ENCODE data around the gene WBP1L.

WBP1L gene

DNA sequence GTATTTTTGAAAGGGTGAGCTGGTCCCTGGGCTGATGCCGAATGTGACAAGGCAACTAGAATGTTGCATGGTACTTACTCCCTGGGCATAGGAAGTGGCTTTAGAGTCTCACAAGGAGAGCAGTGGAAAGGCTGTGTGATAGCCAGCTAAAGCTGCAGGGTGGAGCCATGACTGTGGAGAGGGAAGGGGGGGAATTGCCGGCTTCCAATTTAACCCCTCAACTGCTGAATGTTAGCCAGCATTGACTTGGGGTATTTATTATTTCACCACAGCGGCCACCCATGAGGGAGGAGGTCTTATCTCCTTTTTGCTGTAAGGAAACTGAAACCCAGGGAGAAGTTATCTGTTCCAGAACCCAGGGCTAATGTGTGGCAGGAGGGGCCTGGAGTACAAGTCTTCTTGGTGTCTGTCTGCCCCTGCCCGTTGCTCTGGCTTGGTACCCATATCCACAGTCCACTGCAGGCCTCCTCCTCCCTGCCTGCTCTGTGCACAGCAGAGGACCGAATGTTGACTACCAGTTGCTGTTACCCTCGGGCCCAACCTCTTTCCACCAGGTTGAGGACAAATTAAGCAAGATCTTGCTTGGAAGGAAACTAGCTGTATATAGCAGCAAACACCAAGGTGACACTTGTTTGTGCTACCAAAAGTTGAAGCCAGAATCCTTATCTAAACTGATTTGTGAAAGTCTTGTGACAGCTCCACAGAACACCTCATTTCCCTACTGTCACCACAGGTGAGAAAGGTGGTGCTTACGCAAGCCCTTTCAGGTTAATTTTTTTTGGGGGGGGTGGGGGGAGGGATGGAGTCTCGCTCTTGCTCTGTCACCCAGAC lies 37.6 kb downstream of the WBP1L start:
- DNase-seq = no peak

DNA sequence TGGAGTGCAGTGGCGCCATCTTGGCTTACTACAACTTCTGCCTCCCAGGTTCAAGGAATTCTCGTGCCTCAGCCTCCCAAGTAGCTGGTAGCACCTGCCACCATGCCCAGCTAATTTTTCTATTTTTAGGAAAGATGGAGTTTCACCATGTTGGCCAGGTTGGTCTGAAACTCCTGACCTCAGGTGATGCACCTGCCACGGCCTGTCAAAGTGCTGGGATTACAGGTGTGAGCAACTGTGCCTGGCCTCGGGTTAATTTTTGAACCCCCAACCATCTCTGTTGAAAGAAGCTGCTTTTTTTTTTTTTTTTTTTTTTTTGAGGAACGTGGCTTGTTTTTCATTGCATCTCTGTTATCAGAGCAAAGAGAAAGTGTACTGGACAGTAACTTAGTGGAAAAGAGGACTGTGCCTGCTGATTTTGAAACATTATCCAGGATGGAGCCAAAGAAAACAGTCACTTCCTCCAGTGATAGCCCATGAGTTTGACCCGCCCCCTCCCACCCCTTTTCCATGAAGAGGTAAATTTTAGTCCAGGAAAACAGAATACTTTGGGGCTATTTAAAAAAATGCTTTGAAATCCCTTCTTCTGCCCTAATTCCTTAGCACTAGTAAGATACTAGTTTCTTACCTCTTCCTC lies 38.3 kb downstream of the WBP1L start:
- DNase-seq = no peak

DNA sequence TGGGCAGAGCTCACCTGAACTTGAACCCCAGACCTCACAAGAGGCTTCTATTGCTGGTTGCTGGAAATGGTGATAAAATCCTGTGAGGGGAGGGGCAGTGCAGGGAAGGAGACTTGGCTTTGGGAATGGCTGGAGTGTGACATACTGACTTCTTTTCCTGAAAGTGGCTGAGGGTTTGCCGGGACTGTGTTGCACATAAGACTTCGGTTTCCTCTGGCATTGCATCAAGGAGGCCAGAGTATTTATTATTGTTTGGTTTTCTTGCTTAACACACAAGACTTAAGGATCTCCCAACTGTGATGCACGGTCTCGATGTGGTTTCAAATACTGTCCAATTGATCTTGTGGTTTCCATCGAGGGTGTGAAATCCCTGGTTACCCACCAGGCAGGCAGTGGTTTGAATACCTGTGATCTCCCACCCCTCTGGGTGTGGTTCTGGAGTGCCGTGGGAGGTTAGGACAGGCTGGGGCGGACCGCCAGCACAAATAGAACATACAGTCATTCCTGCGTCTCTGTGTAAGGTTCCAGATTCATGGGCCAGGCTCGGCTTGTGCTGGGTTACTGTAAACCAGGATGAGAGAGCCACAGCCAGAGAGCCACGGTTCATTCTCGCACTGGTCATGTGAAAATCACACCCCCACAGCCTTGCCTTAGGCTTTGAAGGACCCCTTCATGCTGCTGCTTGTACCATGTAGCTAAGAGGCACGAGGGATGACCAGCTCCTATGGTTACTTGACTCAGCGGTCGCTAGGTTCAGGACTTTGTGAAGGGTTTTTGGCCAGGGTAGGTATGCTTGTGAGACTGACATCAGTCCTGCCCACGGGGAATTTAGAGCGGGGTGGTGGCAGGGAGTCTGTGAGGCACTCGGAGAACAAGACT lies 39.2 kb downstream of the WBP1L start:
- DNase-seq = no peak

DNA sequence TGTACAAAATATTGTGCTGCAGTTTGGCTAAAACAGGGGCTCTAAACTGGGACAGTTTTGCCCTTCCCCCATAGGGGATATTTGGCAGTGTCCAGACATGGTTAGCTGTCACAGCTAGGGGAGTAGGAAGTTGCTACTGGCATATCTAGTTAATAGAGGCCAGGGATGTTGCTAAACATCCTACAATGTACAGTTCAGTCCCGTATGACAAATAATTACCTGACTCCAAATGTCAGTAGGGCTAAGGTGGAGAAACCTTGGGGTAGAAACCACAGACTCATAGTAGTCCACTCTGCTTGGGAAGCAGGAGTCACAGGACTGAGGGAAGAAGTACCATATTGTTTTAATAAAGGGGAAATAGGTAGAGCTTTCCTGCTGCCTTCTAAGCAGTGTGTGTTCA lies 39.8 kb downstream of the WBP1L start:
- no peak for DNase-seq

DNA sequence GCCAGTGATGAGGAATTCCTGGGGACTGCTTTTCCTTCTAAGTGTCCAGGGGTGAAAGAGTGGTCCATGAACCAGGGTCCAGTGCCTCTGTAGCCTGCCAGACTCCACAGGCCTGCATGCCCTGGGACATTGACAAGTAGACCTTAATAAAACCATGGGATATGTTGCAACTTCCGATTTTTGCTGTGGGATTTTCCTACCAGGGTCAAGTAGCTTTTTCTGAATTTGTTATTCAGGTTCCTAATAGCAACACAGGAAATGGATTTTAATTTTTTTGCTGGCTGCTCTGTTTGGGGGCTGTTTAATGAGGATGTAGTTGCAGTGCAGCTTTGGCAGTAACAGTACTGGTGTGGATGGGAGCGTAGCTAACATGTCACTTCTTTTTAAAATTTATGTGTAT lies 42.1 kb downstream of the WBP1L start:
- DNase-seq = no peak

DNA sequence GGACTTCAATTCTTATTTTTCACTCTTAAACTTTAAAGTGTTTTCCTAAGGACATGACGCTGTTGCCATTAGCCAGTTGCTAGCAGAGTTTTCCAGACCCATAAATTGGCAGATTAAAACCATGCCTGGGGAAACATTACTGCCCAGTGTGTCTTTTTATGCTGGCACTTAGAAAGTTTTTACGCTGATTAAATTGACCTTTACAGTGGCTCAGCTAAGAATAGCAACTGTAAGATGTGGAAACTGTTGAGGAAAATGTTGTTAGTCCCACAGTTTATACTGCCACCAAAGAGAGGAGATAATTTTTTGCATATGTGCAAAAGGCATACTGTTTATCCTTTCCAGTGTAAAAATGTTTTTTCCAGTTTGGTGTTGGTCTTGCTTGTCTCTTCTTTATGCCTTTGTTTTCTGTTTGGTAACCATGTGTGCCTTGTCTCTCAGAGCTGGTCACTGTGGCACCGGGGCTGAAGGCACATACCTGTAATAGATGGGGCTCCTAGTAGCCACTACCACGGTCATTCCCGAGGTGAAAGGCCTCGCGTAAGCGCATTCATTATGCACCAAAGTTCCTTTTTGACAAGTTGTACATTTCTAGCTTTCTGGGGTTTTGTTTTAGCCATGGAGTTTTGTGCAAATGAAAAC lies 48.1 kb downstream of the WBP1L start:
- no peak for DNase-seq

DNA sequence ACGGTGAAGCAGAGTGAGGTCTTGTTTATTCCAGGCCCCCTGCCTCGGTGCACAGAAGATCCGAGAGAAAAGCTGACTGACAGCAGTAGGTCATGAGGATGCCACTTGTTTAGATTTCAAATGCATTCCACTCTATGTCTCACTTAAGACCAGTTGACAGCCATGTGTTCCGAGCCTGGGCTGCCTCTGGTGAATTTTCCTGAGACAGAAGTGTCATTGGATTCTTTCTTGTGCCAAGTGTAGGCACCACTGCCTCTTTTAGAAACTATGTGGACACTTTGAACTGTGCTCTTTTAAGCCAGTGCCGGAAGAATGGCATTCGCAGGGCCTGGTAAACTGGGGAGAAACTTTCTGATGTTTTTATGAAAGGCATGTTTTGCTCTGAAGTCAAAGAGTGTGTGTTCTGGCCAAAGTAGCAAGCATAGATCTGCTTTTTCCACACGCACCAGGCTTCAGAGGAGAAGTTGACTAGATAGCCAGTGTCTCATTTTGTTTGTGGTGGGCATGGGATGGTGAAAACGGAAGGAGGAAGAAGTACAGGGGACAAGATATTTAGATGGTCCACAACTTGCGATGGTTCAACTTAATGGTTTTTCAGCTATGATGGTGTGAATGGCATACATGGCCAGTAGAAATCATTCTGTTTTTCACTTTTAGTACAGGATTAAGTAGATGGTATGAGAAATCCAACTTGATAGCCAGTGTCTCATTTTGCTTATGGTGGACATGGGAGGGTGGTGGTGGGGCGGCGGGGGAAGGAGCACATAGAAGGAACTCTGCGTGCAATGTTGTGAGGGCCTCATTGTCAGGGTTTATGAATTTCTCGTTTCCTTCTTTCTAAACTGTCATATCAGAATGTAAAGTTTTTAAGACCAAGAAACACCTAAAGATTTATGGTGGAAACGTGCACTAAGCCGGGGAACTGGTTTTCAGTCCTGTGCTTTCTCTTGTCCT lies 52.0 kb downstream of the WBP1L start:
- no peak for DNase-seq

DNA sequence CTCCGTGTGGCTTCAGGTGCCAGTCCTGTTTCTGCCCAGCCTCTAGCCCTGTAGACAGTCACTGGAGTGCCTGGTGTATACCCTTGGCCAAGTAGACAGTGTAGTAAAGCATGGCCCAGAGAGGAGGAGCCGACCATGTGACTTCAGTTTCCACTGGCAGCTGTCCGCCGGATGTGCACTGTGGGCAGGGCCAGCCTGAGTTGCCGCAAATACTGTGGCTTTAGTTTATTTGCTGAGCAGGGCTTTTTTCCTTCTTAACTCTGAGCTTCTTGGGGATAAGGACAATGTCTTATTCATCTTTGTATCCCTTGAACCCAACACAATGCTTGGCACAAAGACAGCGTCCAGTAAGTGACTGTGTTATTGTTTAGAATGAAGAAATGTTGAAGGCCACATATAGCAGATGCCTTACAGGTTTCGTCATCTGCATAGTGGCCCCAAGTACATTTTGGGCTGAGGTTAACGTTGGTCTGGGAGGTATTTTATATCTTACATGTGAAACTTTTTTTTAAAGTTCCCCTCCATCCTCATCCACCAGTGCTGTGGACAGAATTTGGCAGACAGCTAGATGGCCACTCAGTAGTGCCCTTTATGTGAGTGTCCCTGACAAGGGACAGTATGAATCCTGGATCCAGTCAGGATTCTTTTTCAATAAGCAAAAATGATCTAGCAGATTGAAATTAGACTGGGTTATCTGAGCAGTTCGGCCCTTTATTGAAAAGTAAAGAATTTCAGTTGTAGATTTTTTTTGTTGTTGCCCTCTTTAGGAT lies 52.8 kb downstream of the WBP1L start:
- DNase-seq = peak; percentile 63

DNA sequence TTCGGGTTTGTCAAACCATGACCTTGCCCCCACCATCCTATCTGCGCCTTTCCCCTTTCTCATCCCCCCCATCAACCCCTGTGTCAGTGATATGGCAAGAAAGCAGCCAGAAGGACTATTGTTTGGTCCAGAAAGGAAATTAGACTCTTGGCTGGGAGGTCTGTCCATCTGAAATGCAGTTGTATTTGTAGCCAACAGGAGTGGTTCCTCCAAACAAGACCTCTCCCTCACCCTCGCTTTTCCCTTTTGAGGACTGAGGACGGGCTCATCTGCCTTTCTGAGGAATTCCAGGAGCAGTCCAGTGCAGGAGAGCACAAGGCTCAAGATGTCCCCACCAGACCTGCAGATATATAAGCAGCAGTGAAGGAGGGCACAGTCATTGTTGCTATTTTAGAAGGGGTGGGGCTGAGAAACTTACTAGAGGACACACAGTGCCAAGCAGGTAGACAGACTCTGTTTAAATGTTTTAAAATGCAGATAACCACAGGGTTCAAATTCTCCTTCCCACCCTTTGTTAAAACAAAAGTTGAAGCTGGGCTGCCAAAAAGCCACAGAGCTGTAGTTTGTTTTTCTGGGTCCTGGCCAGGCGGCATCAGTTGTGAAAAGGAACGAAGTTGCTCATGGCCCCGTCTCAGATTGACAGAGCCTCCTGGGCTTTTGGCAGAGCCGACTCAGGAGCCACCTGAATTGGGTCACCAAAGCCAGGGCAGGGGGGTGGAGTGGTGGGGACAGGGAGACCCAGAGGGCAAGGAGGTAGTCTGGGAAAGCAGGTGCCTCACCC lies 56.1 kb downstream of the WBP1L start:
- no peak for DNase-seq

DNA sequence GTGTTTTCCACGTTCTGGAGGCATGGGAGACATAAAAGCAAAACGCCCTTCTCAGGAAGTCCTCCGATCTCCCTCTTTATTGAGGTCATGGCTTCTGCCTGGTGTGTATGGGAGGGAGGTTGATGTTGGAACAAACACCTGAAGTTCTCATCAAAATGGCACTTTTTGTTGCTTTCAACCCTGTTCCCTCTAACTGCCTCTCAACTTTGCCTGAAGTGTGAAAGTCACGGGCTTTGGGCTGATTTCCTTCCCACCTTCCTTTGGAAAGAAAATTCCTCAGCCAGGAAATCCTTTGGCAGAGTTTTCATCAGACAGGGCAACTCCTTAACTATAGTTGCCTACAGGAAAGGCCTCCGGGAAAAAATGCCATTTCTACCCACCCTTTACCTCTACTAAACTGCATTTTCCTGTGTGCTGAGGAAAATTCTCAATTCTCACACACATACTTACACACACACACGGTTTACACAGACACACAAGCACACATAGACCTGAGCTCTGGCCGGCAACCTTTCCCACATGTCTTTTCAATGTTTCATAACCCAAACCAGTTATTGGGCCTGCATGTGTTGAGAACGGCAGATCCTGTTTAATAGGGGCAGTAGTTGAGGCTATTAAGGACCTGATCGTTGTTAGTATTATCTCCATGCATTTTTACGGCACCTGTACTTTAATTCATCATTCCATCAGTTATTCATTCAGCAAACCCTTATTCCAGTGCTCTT lies 57.0 kb downstream of the WBP1L start:
- DNase-seq = no peak

DNA sequence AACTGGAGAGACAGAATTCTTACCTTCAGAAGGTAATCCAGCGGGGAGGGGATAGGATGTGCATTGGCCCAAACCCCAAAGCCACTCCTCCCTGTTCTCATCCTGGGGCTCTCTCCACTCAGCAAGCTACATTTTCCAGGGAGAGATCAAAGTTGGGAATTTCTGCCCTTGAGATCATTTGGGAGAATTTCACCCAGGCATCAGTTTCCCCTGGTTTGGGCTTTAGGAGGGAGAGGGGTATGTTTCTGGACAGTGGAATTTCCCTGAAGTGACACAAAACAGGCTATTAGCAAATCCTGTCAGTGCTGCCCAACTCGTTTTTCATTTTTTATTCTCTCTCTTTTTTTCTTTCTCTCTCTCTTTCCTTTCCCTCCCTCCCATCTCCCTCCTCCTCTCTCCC lies 57.7 kb downstream of the WBP1L start:
- DNase-seq = no peak

DNA sequence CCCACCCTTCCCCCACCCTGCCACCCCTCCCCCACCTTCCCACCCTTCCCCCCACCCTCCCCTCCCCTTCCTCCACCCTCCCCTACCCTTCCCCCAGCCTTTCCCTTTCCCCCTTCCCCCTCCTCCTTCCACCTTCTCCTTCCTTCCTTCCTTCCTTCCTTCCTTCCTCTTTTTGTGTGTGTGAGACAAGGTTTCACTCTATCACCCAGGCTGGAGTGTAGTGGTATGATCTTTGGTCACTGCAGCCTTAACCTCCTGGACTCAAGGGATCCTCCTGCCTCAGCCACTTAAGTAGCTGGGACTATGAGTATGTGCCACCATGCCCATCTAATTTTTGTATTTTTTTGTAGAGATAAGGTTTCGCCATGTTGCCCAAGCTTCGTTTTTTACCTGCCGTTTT lies 58.2 kb downstream of the WBP1L start:
- DNase-seq = no peak

DNA sequence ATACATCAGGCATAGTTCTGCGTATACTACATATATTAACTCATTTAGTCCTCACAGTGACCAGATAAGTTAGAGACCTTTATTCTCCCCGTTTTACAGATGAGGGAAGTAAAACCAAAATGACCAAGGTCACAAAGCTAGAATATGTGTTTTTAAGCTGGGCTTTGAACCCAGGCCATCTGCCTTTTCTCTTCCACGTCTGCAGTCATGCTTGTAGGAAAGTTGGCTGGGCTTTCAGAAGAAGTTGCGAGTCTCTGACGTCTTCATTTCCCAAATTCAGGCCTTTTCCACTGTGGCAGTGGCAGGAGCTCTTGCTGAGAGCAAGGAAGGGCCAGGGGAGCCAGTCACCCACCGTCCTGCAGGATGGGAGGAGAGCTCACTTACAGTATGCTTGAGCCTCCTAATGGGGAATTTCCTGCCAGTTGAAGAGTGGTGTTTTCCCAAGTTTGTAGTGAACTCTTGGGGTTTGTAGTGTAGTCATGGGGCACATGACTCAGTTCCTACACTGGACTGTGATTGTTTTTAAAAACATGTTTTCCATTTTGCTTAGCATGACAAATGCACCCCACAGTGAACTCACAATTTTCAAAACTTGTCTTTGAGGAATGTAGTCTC lies 59.3 kb downstream of the WBP1L start:
- peak; percentile 51 for DNase-seq

DNA sequence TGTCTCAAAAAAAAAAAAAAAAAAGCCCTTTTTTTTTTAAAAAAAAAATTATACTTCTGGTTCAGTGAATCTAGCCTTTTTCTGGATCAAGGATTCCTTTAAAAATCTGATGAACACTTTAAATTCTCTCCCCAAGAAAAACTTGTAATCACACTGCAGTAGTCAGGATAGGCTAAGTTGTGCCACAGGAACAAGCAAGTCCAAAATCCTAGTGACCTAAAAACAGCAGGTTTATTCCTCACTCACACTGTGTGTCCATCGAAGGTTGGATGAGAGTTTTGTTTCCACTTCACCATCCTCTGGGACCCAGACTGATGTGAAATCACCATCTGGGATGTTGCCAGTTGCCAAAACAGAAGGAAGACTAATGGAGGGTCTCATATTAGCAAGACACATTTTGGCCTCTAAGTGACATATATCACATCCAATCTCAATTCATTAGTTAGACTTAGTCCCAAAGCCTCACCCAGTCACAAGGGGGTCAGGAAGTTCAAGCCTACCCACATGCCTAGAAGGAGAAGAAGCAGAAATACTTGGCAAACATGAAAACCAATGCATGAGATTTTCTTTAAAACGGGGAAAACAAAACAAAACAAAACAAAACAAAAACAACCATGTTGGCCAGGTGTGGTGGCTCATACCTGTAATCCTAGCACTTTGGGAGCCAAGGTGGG lies 60.8 kb downstream of the WBP1L start:
- DNase-seq = no peak

DNA sequence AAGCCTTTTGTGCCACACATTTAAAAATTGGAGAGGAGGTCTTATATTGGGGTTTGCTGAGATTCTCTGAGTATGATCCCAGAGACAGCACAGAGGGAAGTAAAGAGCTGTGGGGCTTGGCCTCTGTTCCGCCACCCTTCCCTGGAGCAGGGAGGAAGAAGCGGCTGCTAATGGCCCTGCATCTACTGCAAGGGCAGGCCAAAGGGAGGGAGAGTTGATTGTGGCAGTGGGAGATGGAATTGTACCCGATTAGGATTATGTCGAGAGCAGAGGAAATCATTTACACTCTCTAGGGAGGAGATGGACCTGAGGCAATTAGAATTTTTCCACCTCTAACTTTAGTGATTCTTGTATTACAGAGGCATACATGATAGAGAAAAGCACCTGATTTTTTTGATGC lies 64.6 kb downstream of the WBP1L start:
- no peak for DNase-seq

DNA sequence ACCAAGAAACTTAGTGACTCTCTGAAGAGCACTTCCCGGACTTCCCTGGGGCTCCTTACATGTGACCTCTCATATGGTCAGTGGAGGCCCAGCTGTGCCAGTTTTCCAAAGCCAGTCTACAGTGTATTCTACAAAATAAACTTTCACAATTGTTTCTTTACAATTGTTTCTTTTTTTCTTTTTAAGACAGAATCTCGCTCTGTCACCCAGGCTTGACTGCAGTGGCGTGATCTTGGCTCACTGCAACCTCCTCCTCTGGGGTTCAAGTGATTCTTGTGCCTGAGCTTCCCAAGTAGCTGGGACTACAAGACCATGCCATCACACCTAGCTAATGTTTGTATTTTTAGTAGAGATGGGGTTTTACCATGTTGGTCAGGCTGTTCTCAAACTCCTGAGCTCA lies 67.6 kb downstream of the WBP1L start:
- DNase-seq = no peak

DNA sequence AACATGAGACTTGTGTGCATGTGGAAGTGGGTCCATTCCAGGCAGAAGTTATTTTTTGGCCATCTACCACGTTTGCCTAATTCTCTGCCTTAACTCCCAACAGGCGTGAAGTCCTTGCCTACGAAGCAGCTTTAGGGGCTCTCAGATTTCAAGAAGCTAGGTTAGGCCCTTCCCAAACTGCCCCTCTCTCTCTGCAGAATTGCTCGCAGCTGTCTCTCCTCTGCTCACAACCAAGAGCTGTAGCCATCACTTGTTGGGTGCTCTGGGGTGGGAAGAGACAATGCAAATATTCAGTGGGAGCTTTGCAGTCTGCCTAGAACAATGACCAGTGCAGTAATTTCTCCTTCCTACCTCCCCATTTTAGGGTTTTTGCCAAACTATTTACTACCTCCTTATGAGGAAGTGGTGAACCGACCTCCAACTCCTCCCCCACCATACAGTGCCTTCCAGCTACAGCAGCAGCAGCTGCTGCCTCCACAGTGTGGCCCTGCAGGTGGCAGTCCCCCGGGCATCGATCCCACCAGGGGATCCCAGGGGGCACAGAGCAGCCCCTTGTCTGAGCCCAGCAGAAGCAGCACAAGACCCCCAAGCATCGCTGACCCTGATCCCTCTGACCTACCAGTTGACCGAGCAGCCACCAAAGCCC lies 68.6 kb downstream of the WBP1L start:
- no peak for DNase-seq

DNA sequence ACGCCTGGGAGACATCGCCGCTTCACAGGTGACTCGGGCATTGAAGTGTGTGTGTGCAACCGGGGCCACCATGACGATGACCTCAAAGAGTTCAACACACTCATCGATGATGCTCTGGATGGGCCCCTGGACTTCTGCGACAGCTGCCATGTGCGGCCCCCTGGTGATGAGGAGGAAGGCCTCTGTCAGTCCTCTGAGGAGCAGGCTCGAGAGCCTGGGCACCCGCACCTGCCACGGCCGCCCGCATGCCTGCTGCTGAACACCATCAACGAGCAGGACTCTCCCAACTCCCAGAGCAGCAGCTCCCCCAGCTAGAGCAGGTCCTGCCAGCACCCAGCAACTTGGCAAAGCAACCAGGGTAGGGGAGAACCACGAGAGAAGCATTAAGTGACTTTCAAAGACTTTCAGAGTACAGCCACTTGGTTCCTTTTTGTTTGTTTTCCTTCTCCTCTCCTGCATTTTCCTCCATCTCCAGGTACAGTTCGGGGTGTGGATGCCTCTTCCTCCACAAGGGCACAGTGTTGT lies 69.3 kb downstream of the WBP1L start:
- no peak for DNase-seq
